ENCODE results near the gene ALG5. TPM values are rescaled to one million over a fixed set of nuclear protein-coding genes. Genes with fewer than 3 reads are reported as not detected.

Gene ALG5
- total RNA-seq, 1 donor from 2014 or later, result 18.9 TPM

GRCh38 chr13:36954542-36954941 is 44.6 kb downstream of the ALG5 start:
- no peak for DNase-seq (ENCODE audit: extremely low spot score in 2 of 2)
- TF ChIP-seq CTCF (IDR thresholded peaks at IDR 0.05), result no peak
- TF ChIP-seq POLR2A (IDR thresholded peaks at IDR 0.05), result no peak
- no peak for TF ChIP-seq POLR2AphosphoS5 (IDR thresholded peaks at IDR 0.05; ENCODE audit: insufficient read depth in 1 of 2, low read depth in 1 of 2)
- H3K4me1 ChIP-seq, result no peaks in the 10 kb centered on the region
- H3K36me3 ChIP-seq, result peaks cover 0 to 15% of the 10 kb centered on the region in 2 donors
- intact Hi-C loops (cut with DNase I), result no loop called here
- no peak overlapping the region for H3K4me3 ChIP-seq
- H3K9me3 ChIP-seq, result no peaks in the 10 kb centered on the region
- no peaks in the 10 kb centered on the region for H3K27me3 ChIP-seq
- H3K27ac ChIP-seq, result no peak overlapping the region

GRCh38 chr13:36950920-36951319 is 48.2 kb downstream of the ALG5 start:
- Histone ChIP-seq H3K4me1 (no peaks in the 10 kb centered on the region), H3K36me3 (peaks cover 0 to 15% of the 10 kb centered on the region in 2 donors), H3K4me3 (no peak overlapping the region), H3K27me3 (no peaks in the 10 kb centered on the region), H3K27ac (no peak overlapping the region), H3K9me3 (no peaks in the 10 kb centered on the region)
- no peak for DNase-seq (ENCODE audit: extremely low spot score in 2 of 2)
- TF ChIP-seq POLR2A (IDR thresholded peaks at IDR 0.05), result no peak
- intact Hi-C loops (cut with DNase I), result no loop called here

- intact Hi-C loops (cut with DNase I), result no loop called here
- H3K4me3 ChIP-seq, result no peak overlapping the region
- no peak overlapping the region for H3K27ac ChIP-seq
- H3K9me3 ChIP-seq, result no peaks in the 10 kb centered on the region
- no peak for DNase-seq (ENCODE audit: extremely low spot score in 2 of 2)
- no peaks in the 10 kb centered on the region for H3K4me1 ChIP-seq
- H3K27me3 ChIP-seq, result no peaks in the 10 kb centered on the region
- no peak for TF ChIP-seq POLR2A (IDR thresholded peaks at IDR 0.05)
- TF ChIP-seq CTCF (IDR thresholded peaks at IDR 0.05), result no peak
- TF ChIP-seq POLR2AphosphoS5 (IDR thresholded peaks at IDR 0.05; ENCODE audit: insufficient read depth in 1 of 2, low read depth in 1 of 2), result no peak
- peaks cover 0 to 15% of the 10 kb centered on the region in 2 donors for H3K36me3 ChIP-seq
Measured at GRCh38 chr13:36950330-36950729, 48.8 kb downstream of the ALG5 start.

- H3K36me3 ChIP-seq, result no peaks in the 10 kb centered on the region
- intact Hi-C loops (cut with DNase I), result no loop called here
- H3K27me3 ChIP-seq, result no peaks in the 10 kb centered on the region
- H3K27ac ChIP-seq, result no peak overlapping the region
- no peak for DNase-seq (ENCODE audit: extremely low spot score in 2 of 2)
- no peaks in the 10 kb centered on the region for H3K4me1 ChIP-seq
- H3K4me3 ChIP-seq, result no peak overlapping the region
- no peak for TF ChIP-seq POLR2A (IDR thresholded peaks at IDR 0.05)
- H3K9me3 ChIP-seq, result no peaks in the 10 kb centered on the region
Measured at GRCh38 chr13:36945078-36945477, 54.1 kb downstream of the ALG5 start.

- Histone ChIP-seq H3K9me3 (no peaks in the 10 kb centered on the region), H3K4me1 (no peaks in the 10 kb centered on the region), H3K36me3 (no peaks in the 10 kb centered on the region), H3K4me3 (no peak overlapping the region), H3K27me3 (no peaks in the 10 kb centered on the region), H3K27ac (no peak overlapping the region)
- no peak for TF ChIP-seq POLR2AphosphoS5 (IDR thresholded peaks at IDR 0.05; ENCODE audit: insufficient read depth in 1 of 2, low read depth in 1 of 2)
- intact Hi-C loops (cut with DNase I), result no loop called here
- no peak for DNase-seq (ENCODE audit: extremely low spot score in 2 of 2)
Measured at GRCh38 chr13:36925603-36926002, 73.5 kb downstream of the ALG5 start.

GRCh38 chr13:36924001-36924400 is 75.1 kb downstream of the ALG5 start:
- Histone ChIP-seq H3K27me3 (no peaks in the 10 kb centered on the region), H3K4me3 (no peak overlapping the region), H3K9me3 (no peaks in the 10 kb centered on the region), H3K36me3 (no peaks in the 10 kb centered on the region), H3K4me1 (no peaks in the 10 kb centered on the region), H3K27ac (no peak overlapping the region)
- DNase-seq (ENCODE audit: extremely low spot score in 2 of 2), result no peak
- intact Hi-C loops (cut with DNase I), result no loop called here
- no peak for TF ChIP-seq CTCF (IDR thresholded peaks at IDR 0.05)
- TF ChIP-seq POLR2A (IDR thresholded peaks at IDR 0.05), result no peak
- no peak for TF ChIP-seq POLR2AphosphoS5 (IDR thresholded peaks at IDR 0.05; ENCODE audit: insufficient read depth in 1 of 2, low read depth in 1 of 2)

All from vagina (tissue), 2 donors.